HepG2 (cell line): ENCODE measurements around the gene DHX8. TPM values are rescaled to one million over a fixed set of nuclear protein-coding genes. Genes with fewer than 3 reads are reported as not detected.

Experiments used
- AFF4 ChIP-seq: sonication (generic); formaldehyde crosslinking; IDR thresholded peaks from 2 replicates; pipeline ENCODE4 v1.4.0; 2020; ENCODE audit warnings: missing genetic modification reagents
- DNMT1 ChIP-seq: sonication (generic); formaldehyde crosslinking; IDR thresholded peaks from 2 replicates; pipeline ENCODE4 v1.5.1; 2020; ENCODE audit warnings: mild to moderate bottlenecking, missing genetic modification reagents
- DR1 ChIP-seq: sonication (generic); formaldehyde crosslinking; IDR thresholded peaks from 2 replicates; pipeline ENCODE4 v1.8.0; 2021; ENCODE audit warnings: mild to moderate bottlenecking, missing genetic modification reagents, inconsistent platforms
- MXD4 ChIP-seq: IDR thresholded peaks from 2 replicates; pipeline ENCODE4 v1.6.1; 2016; ENCODE audit warnings: mild to moderate bottlenecking, missing biosample characterization, missing genetic modification reagents
- MYNN ChIP-seq: sonication (generic); formaldehyde crosslinking; IDR thresholded peaks from 2 replicates; pipeline ENCODE4 v1.4.0; 2020; ENCODE audit warnings: mild to moderate bottlenecking, low read depth, missing genetic modification reagents
- PAX8 ChIP-seq: sonication (generic); formaldehyde crosslinking; IDR thresholded peaks from 2 replicates; pipeline ENCODE4 v1.8.0; 2022; ENCODE audit warnings: mild to moderate bottlenecking, missing genetic modification reagents, borderline replicate concordance
- ZC3H4 ChIP-seq: sonication (generic); formaldehyde crosslinking; IDR thresholded peaks from 2 replicates; pipeline ENCODE4 v1.4.0; 2020; ENCODE audit warnings: missing genetic modification reagents, borderline replicate concordance
- ZFP36L2 ChIP-seq: sonication (generic); formaldehyde crosslinking; IDR thresholded peaks from 2 replicates; pipeline ENCODE4 v1.4.0; 2020; ENCODE audit warnings: missing genetic modification reagents
- ZKSCAN1 ChIP-seq: fragments of 150-350 bp; IDR thresholded peaks from 2 replicates; pipeline ENCODE4 v1.6.1; 2014; ENCODE audit warnings: low read length
- ZNF18 ChIP-seq: sonication (generic); formaldehyde crosslinking; IDR thresholded peaks from 2 replicates; pipeline ENCODE4 v1.8.0; 2022; ENCODE audit warnings: mild to moderate bottlenecking, missing genetic modification reagents; ENCODE audit not compliant: insufficient replicate concordance
- ZNF589 ChIP-seq: sonication (generic); formaldehyde crosslinking; conservative IDR thresholded peaks from 2 replicates; pipeline ENCODE4 v1.8.0; 2022; ENCODE audit warnings: mild to moderate bottlenecking, moderate library complexity, missing genetic modification reagents
- polyA plus RNA-seq, 8 experiments: library from polyadenylated mRNA; depleted of rRNA in 3 of 8; stranded (reverse) in 7 of 8; unstranded in 1 of 8; fragments of >200 nt; fragmentation: Illumina TruSeq in 4 of 8; extraction: Trizol in 4 of 8; gene quantifications; 2 replicates each; pipeline versions ENCODE4 v1.2.1 to v1.2.3, GENCODE V29; 2011 to 2016; ENCODE audit warnings: low read depth in 4 of 8, missing spikeins in 1 of 8, mixed read lengths in 1 of 8; ENCODE audit not compliant: insufficient read depth in 1 of 8
- total RNA-seq, 5 experiments: library from RNA; depleted of rRNA; stranded (reverse); fragments of >200 nt; fragmentation: Illumina TruSeq; extraction: Trizol; gene quantifications; 2 replicates each; pipeline ENCODE4 v1.2.3, GENCODE V29; 2016; ENCODE audit warnings: low read depth in 1 of 5
- TF ChIP-seq, protein P1 (sequence below): sonication (generic); formaldehyde crosslinking; IDR thresholded peaks from 2 replicates; pipeline ENCODE4 v1.8.1; 2023; ENCODE audit warnings: mild to moderate bottlenecking, inconsistent platforms, moderate library complexity, missing genetic modification reagents, borderline replicate concordance
- TF ChIP-seq, protein P2 (sequence below): sonication (generic); formaldehyde crosslinking; conservative IDR thresholded peaks from 2 replicates; pipeline ENCODE4 v1.4.0; 2020; ENCODE audit warnings: mild to moderate bottlenecking, missing genetic modification reagents, moderate library complexity
- TF ChIP-seq, protein P3 (sequence below), 2 experiments: sonication (generic) in 1 of 2; formaldehyde crosslinking in 1 of 2; IDR thresholded peaks; 2 replicates each; pipeline versions ENCODE4 v1.5.1 to v1.6.1; 2011 to 2020; ENCODE audit warnings: borderline replicate concordance in 1 of 2, low read depth in 1 of 2, low read length in 1 of 2, mild to moderate bottlenecking in 1 of 2, missing genetic modification reagents in 1 of 2, moderate library complexity in 1 of 2

Gene DHX8
- total and polyA plus RNA-seq, 2 of the 13 experiments (the other 11 are each of a cell fraction or from before 2014, with no cell fraction given): 24.8 to 48.9 TPM

GRCh38 chr17:43531082-43531378 lies 47.3 kb downstream of the DHX8 start (continued):
- no peak for TF ChIP-seq DR1 (CRISPR knock-in tag)
- TF ChIP-seq ZC3H4 (CRISPR knock-in tag): no peak
- TF ChIP-seq, protein P1, sequence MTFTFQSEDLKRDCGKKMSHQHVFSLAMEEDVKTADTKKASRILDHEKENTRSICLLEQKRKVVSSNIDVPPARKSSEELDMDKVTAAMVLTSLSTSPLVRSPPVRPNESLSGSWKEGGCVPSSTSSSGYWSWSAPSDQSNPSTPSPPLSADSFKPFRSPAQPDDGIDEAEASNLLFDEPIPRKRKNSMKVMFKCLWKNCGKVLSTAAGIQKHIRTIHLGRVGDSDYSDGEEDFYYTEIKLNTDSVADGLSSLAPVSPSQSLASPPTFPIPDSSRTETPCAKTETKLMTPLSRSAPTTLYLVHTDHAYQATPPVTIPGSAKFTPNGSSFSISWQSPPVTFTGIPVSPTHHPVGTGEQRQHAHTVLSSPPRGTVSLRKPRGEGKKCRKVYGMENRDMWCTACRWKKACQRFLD: no peak
- no peak for TF ChIP-seq MXD4
- no peak for TF ChIP-seq PAX8 (CRISPR knock-in tag)
- TF ChIP-seq, protein P2, sequence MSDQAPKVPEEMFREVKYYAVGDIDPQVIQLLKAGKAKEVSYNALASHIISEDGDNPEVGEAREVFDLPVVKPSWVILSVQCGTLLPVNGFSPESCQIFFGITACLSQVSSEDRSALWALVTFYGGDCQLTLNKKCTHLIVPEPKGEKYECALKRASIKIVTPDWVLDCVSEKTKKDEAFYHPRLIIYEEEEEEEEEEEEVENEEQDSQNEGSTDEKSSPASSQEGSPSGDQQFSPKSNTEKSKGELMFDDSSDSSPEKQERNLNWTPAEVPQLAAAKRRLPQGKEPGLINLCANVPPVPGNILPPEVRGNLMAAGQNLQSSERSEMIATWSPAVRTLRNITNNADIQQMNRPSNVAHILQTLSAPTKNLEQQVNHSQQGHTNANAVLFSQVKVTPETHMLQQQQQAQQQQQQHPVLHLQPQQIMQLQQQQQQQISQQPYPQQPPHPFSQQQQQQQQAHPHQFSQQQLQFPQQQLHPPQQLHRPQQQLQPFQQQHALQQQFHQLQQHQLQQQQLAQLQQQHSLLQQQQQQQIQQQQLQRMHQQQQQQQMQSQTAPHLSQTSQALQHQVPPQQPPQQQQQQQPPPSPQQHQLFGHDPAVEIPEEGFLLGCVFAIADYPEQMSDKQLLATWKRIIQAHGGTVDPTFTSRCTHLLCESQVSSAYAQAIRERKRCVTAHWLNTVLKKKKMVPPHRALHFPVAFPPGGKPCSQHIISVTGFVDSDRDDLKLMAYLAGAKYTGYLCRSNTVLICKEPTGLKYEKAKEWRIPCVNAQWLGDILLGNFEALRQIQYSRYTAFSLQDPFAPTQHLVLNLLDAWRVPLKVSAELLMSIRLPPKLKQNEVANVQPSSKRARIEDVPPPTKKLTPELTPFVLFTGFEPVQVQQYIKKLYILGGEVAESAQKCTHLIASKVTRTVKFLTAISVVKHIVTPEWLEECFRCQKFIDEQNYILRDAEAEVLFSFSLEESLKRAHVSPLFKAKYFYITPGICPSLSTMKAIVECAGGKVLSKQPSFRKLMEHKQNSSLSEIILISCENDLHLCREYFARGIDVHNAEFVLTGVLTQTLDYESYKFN (CRISPR knock-in tag): peak; percentile 18
- no peak for TF ChIP-seq ZKSCAN1
- no peak; the same call in 1 of the 2 replicates for TF ChIP-seq AFF4 (CRISPR knock-in tag)
- TF ChIP-seq ZNF18: no peak
- no peak for TF ChIP-seq ZFP36L2 (CRISPR knock-in tag)
- TF ChIP-seq, protein P3, sequence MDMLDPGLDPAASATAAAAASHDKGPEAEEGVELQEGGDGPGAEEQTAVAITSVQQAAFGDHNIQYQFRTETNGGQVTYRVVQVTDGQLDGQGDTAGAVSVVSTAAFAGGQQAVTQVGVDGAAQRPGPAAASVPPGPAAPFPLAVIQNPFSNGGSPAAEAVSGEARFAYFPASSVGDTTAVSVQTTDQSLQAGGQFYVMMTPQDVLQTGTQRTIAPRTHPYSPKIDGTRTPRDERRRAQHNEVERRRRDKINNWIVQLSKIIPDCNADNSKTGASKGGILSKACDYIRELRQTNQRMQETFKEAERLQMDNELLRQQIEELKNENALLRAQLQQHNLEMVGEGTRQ (IDR thresholded peaks at IDR 0.05; ENCODE audit: low read depth, low read length): no peak
- TF ChIP-seq, protein P3 (CRISPR knock-in tag; IDR thresholded peaks at IDR 0.05; ENCODE audit: borderline replicate concordance): no peak
- no peak for TF ChIP-seq DNMT1 (CRISPR knock-in tag)
- TF ChIP-seq ZNF589 (CRISPR knock-in tag): no peak
- no peak for TF ChIP-seq MYNN
